Erythroblast (primary cell): ENCODE data around the gene TXNDC12.

ENCODE experiments used
- GATA1 ChIP-seq: IDR thresholded peaks from 2 replicates; pipeline ENCODE4 v1.6.1; 2011; ENCODE audit warnings: low read depth, mild to moderate bottlenecking, control low read depth, low read length, moderate library complexity
- POLR2A ChIP-seq: IDR thresholded peaks from 2 replicates; pipeline ENCODE4 v1.6.1; 2011; ENCODE audit warnings: mild to moderate bottlenecking, low read length

DNA sequence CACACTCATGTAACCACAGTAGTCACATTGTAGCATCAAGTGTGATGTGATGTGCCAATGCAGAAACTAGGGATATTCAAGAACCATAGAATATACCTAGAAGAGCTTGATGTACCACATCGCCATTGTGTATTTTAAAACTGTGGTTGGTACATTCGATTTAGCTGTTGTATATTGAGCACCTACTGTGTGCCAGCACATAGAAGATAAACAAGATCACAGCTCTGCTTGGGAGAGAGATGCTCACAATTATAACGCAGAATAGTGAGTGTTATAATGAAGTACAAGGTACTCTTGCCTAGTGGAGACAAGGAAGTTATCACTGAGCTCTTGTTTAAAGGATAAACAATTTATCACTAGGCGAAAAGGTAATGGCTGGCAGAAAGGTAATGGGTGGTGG is 5.8 kb upstream of the TXNDC12 start:
- TF ChIP-seq POLR2A: no peak
- TF ChIP-seq GATA1: no peak
